Measurements from ENCODE around the gene IFNA6.
"Not testable (repeated sequence)": the region's sequence is repeated elsewhere in the genome, so short reads cannot be mapped to it uniquely, and the experiment has no call there.

Gene IFNA6

DNA sequence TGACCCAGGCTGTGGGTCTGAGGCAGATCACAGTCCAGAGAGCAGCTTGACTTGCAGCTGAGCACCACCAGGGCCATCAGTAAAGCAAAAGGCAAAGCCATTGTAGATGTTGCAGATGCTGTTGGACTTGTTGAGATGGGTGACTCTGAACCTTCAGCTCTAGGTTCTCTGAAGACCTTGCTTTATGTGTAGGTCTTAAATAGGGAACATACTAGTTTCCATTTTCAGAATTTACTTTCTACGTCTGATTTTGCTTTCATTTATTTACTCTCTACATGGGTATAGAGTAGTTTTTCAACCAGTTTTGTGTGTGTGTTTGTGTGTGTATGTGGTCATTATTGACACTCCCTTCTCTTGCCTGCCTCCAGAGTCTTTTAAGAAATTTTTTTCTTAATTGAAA is at the start of gene IFNA6:
Gene IFNA6, minus strand, starts transcription at position 101 of the 400 bp plus-strand sequence. Its CDS starts 0 bp downstream, at position 101.
- Mint-ChIP-seq H3K27ac (no peak within 1 kb of the TSS), H3K27me3 (peaks cover 34% of the 10 kb centered on the region), H3K4me1 (no peaks in the 10 kb centered on the region), H3K36me3 (ENCODE audit: low read depth) (peaks cover 6% of the 10 kb centered on the region), H3K4me3 (no peak within 1 kb of the TSS), H3K9me3 (peaks cover 5% of the 10 kb centered on the region)
- DNase-seq, result no peak
- ATAC-seq, result no peak

DNA sequence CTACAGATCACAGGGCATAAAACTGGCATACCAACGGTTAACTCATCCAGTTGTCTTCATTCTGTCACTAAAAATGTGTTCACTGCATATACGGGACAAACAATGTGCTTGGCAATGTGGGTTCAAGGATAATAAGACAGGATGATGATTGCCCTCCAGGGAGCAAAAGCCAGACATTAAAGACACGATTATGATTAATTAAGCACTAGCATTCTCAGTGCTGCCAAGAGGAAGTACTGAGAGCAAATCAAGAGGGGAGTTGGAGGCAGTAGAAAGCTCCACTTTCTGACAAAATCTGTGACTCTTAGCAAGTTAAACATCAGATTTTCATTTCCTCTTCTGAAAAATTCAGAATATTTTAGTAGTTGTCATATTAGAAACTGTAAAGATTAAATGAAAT is 49.3 kb upstream of the IFNA6 start:
- H3K27ac Mint-ChIP-seq, result no peak overlapping the region
- no peak overlapping the region for H3K4me3 Mint-ChIP-seq
- no peak for DNase-seq
- H3K27me3 Mint-ChIP-seq, result peaks cover 66% of the 10 kb centered on the region
- no peak for ATAC-seq
- H3K4me1 Mint-ChIP-seq, result peaks cover 17% of the 10 kb centered on the region
- H3K9me3 Mint-ChIP-seq, result no peaks in the 10 kb centered on the region
- H3K36me3 Mint-ChIP-seq (ENCODE audit: low read depth), result no peaks in the 10 kb centered on the region

DNA sequence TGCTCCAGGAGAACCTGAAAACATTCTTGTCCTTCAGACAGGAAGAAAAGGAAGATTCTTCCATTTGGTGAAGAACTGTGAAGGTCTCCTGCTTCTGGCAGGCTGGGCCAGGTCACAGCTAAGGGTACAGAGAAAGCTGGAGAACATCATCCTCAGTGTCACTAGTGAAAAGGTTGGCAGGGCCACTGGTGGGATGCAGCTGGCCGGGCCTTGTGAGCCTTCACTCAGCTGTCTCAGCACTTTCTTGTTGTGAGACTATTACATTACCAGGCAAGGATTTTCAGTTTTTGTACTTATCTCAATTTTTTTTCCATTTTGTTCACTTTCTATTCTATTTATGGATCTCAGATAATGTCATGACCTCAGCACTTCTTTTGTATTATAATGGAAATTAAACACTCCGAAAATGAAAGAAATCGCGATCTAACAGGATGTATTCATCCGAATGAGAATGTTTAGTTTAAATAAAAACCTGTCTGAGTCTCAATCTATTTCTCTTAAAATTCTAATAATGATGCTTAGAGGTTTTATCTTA is 48.3 kb upstream of the IFNA6 start:
- Mint-ChIP-seq H3K4me1 (peaks cover 17% of the 10 kb centered on the region), H3K27ac (no peak overlapping the region), H3K9me3 (no peaks in the 10 kb centered on the region), H3K4me3 (no peak overlapping the region), H3K27me3 (peaks cover 61% of the 10 kb centered on the region), H3K36me3 (ENCODE audit: low read depth) (no peaks in the 10 kb centered on the region)
- no peak for DNase-seq
- ATAC-seq, result no peak

DNA sequence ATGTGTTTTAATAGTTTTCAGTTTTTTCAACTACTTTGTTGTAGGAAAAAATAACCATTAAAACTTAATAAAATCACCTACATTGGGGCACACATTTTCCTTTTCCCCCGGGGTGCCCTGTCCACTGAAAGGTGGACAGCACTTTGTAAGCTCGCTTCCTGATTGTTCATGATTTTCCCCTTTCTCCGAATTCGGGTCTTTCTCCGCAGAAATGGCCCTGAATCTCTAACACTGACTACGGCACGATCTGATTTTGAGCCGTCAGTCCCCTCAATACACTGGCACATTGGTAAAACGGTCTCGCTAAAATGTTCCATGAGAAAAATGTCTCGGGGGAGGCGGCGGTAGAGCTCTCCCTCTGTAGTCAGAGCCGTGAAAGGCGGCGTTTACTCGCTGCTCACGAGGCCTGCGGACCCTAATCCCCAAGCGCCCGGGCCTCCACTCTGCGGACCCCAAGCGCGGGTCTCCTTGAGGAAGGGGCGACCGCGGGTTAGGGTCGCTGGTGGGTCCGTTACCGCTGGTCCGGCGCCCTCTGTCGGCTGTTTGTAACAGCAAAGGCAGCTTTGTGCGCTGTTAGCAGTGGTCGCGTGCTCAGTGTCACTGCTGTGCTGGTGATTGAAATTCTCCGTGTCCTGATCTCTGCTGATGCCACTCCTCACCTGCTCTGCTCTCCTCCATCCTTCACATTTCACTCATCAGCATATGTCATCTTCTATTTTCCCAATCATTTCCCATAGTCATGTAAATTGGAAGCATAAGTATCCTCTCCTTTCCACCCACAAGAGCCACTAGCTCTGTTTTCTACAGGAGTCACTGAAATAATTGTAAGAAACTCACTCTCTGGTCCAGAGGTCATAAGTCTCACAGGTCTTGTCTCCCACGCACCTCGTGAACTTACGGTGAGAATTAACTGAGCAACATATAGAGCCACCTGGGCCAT is 45.4 kb upstream of the IFNA6 start:
- H3K27ac Mint-ChIP-seq, result peak overlapping the region; percentile 63
- DNase-seq, result peak; percentile 69
- peaks cover 58% of the 10 kb centered on the region for H3K27me3 Mint-ChIP-seq
- peak overlapping the region; percentile 57 for H3K4me3 Mint-ChIP-seq
- no peaks in the 10 kb centered on the region for H3K36me3 Mint-ChIP-seq (ENCODE audit: low read depth)
- peak; percentile 83 for ATAC-seq
- peaks cover 13% of the 10 kb centered on the region for H3K4me1 Mint-ChIP-seq
- H3K9me3 Mint-ChIP-seq, result no peaks in the 10 kb centered on the region

DNA sequence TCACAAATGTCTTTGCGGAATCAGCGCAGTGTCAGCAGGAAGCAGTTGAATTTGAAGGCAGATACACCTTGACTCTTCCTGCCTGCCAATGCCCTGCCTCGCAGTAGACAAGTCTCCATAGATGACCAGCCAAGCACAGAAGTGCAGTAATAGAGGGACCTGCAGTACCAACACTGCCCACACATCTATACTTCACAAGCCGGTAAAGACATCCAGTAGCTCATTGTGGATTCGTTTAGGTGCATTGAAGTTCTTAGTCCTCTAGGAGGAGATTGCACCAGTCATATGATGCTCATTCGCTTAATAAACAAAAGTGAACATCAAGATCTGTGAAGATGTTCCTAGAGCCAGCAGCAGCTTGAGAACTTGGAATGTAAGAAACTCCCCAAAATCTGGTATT is 41.6 kb upstream of the IFNA6 start:
- Mint-ChIP-seq H3K27ac (no peak overlapping the region), H3K4me1 (peaks cover 13% of the 10 kb centered on the region), H3K27me3 (peaks cover 57% of the 10 kb centered on the region), H3K9me3 (no peaks in the 10 kb centered on the region), H3K4me3 (no peak overlapping the region), H3K36me3 (ENCODE audit: low read depth) (no peaks in the 10 kb centered on the region)
- no peak for ATAC-seq
- DNase-seq, result no peak

DNA sequence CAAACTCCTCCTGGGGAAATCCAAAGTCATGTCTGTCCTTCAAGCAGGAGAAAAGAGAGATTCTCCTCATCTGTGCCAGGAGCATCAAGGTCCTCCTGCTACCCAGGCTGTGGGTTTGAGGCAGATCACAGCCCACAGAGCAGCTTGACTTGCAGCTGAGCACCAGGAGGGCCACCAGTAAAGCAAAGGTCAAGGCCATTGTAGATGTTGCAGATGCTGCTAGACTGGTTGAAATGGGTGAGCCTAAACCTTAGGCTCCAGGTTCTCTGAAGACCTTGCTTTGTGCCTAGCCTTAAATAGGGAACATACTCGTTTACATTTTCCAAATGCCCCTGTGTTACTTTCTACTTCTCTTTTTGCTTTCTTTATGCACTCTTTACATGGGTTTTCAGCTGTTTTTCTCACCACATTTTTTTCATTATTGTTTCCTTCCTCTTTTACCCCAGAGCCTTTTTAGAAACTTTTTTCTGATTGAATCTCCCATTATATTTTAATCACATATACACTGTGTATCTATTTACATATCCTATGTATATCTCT is 34.5 kb upstream of the IFNA6 start, which contains the start of gene IFNA2:
Gene IFNA2, minus strand, starts transcription at position 268 of the 540 bp plus-strand sequence. Its CDS starts 69 bp downstream, at position 199.
- Mint-ChIP-seq H3K36me3 (ENCODE audit: low read depth) (no peaks in the 10 kb centered on the region), H3K4me1 (peaks cover 9% of the 10 kb centered on the region), H3K27ac (no peak within 1 kb of the TSS), H3K9me3 (no peaks in the 10 kb centered on the region), H3K4me3 (no peak within 1 kb of the TSS), H3K27me3 (peaks cover 43% of the 10 kb centered on the region)
- DNase-seq (no peak), ATAC-seq (no peak)

DNA sequence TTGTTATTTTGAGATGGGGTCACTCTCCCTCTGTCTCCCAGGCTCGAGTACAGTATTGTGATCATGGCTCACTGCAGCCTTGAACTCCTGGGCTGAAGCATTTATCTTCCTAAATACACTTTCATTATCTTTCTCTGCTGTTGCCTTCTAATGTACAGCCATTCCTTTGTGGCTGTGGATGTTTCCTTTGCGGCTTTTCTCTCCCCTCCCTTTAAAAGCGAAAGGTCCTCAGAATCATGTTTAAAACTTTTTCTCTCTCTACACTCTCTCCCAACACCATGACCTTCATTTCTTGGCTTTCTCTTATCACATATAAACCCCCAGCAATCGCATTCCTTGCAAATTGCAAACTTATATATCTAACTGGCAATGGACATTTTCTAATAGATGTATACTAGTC is 32.9 kb upstream of the IFNA6 start:
- DNase-seq (no peak), ATAC-seq (no peak)
- Mint-ChIP-seq H3K27me3 (peaks cover 43% of the 10 kb centered on the region), H3K4me1 (peaks cover 9% of the 10 kb centered on the region), H3K27ac (no peak overlapping the region), H3K9me3 (no peaks in the 10 kb centered on the region), H3K36me3 (ENCODE audit: low read depth) (no peaks in the 10 kb centered on the region), H3K4me3 (no peak overlapping the region)

DNA sequence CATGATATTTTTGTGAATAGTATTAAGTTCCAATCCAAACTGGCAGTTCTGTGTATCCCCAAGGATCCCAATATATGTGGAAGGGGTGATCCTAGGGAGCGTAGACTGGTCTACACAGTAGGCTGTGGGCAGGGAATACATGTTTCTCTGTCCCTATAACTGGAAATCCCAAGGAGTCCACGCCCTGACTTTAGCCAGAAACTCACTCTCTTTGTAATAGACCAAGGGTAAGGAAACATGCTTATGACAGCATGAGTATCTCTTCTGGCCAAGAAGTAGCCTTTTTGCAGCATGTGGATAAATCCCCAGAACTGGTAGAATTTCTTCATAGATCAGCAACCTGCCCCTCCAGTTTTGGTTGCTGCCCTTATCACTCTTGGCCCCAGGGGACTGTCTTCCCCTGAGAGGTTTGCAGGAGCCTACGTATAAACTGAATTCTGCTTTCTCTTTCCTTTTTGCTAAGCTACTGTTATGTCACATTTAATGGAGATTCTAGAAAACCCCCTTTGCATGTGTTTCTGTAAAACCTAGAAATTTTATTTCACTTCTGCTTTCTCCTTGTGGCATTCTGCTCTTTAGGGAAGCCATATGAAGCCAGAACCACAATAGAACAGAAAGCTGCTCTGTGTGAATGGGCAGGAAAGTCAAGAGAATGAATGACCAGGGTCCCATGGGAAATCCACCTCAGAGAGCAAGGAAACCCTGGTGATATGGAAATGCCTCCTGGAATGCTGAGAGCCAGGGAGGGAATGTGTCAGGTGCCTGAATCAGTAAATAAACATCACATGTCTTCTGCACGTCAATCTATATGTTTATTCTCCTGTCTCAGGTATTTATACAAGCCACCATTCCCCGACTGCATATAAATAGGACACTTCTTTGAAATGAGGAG is 31.0 kb upstream of the IFNA6 start:
- Mint-ChIP-seq H3K4me1 (peaks cover 9% of the 10 kb centered on the region), H3K4me3 (peak overlapping the region; percentile 9), H3K9me3 (no peaks in the 10 kb centered on the region), H3K27me3 (peaks cover 32% of the 10 kb centered on the region), H3K36me3 (ENCODE audit: low read depth) (no peaks in the 10 kb centered on the region), H3K27ac (no peak overlapping the region)
- ATAC-seq, result peak; percentile 88
- DNase-seq, result no peak

DNA sequence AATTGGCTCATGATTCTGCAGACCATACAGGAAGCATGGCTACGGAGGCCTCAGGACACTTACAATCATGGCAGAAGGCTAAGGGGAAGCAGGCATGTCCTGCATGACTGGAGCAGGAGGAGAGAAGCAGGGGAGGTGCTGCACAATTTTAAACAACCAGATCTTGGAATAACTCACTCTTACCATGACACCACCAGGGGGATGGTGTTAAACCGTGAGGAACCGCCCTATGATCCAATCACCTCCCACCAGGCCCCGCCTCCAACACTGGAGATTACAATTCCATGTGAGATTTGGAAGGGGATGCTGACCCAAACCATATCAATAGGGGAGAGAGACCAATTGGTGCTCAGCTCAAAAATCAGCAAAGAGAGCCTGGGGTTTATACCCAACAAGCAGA is 20.8 kb upstream of the IFNA6 start:
- DNase-seq; H3K4me1 Mint-ChIP-seq; H3K27ac Mint-ChIP-seq; H3K4me3 Mint-ChIP-seq; H3K36me3 Mint-ChIP-seq (ENCODE audit: low read depth); H3K9me3 Mint-ChIP-seq; ATAC-seq: not testable (repeated sequence)
- H3K27me3 Mint-ChIP-seq, result peaks cover 17% of the 10 kb centered on the region

DNA sequence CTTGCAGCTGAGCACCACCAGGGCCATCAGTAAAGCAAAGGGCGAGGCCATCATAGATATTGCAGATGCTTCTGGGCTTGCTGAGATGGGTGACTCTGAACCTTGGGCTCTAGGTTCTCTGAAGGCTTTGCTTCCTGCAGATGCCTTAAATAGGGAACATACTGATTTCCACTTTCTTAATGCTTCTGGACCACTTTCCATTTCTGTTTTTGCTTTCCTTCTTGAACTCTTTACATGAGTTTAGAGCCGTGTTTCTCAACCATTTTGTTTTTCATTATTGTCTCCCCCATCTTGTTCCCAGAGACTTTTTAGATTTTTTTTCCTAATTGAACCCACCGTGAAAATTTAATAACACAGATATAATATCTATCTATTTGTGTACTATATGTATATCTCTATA is 17.3 kb upstream of the IFNA6 start, which contains the start of gene IFNA13:
Gene IFNA13, minus strand, starts transcription at position 101 of the 400 bp plus-strand sequence. Its CDS starts 47 bp downstream, at position 54.
- DNase-seq, result no peak
- H3K27me3 Mint-ChIP-seq, result peaks cover 15% of the 10 kb centered on the region
- no peak within 1 kb of the TSS for H3K27ac Mint-ChIP-seq
- no peaks in the 10 kb centered on the region for H3K36me3 Mint-ChIP-seq (ENCODE audit: low read depth)
- no peak within 1 kb of the TSS for H3K4me3 Mint-ChIP-seq
- no peak for ATAC-seq
- H3K9me3 Mint-ChIP-seq, result no peaks in the 10 kb centered on the region
- no peaks in the 10 kb centered on the region for H3K4me1 Mint-ChIP-seq

DNA sequence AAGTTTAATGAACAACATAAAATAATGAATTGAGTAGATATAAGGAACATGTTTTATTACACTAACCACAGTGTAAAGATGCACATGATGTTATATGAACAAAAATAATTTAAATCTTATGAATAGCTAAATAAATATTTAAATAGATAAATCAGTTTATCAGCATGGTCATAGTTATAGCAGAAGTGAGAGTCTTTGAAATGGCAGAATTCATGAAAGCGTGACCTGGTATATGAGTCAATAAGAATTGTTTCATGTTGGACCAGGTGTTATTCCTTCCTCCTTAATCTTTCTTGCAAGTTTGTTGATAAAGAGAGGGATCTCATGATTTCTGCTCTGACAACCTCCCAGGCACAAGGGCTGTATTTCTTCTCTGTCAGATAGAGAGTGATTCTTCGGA is 16.5 kb upstream of the IFNA6 start:
- ATAC-seq; H3K27ac Mint-ChIP-seq; H3K9me3 Mint-ChIP-seq; DNase-seq; H3K4me3 Mint-ChIP-seq; H3K4me1 Mint-ChIP-seq; H3K36me3 Mint-ChIP-seq (ENCODE audit: low read depth): not testable (repeated sequence)
- H3K27me3 Mint-ChIP-seq, result peaks cover 13% of the 10 kb centered on the region

DNA sequence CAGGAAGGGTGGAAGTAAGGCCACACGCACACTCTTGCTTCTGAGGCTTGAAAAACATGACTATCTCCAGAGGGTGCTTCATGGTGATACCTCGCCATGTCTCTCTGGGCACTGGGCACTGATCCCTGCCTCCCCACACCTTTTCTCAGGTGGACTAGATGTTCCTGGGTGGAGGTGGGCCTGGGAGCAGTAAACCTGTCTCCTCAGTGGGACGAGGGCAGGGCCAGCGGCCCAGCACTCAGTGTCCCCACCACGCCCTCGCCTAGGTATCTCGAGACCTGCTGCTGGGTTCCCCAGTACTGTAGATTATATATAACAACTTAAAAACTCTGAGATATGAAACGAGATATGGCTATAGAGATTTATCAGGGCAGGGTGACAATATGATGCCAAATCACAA is 11.6 kb upstream of the IFNA6 start:
- Mint-ChIP-seq H3K9me3 (no peaks in the 10 kb centered on the region), H3K4me3 (no peak overlapping the region), H3K27me3 (peaks cover 8% of the 10 kb centered on the region), H3K27ac (no peak overlapping the region), H3K36me3 (ENCODE audit: low read depth) (no peaks in the 10 kb centered on the region), H3K4me1 (peaks cover 15% of the 10 kb centered on the region)
- no peak for DNase-seq
- ATAC-seq, result no peak

DNA sequence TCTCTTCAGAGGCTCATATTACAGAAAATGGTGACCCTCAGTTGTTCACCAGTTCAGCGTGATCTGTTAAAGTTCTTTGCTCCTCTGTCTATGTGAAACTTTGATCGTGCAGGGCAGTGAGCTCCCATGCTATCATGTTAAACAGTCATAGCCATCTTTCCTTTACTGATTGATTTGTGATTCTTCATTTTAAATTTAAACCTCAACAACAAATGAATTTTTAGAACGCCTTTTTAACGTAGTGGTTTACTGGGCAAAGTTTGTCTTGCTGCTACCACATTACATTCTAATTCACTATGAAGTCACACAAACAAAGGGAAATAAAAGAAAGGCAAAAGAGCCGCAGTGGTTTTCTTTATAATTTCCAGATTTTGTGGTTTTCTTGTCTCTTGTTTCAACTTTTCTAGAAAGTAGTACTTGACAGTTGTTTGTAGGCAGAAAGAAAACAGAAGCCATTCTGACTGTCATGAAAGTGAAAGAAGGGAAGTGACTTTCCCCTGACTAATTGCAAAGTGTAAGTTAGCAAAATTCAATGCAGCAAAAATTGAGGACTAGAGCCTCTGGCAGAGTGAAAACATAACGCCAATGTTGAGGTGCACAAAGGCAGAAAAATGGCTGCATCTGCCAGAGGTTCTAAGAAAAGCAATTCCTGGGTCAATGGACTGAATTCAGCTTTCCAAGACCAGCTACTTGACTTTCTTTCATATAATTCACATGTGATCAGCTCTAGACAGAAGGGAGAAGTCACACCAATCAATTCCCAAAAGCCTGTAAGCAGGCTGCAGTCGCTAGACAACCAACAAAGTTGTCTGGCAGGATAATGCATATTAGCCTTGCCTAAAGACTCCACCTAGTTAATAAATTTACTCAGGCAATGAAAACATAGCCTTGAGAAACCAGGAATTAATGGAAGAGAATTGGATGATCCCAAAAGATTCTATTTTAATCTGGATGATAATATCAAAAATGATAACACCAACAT is 7.1 kb upstream of the IFNA6 start:
- peak overlapping the region; percentile 59 for H3K27ac Mint-ChIP-seq
- peaks cover 19% of the 10 kb centered on the region for H3K4me1 Mint-ChIP-seq
- peaks cover 16% of the 10 kb centered on the region for H3K27me3 Mint-ChIP-seq
- peak; percentile 84 for ATAC-seq
- peak overlapping the region; percentile 58 for H3K4me3 Mint-ChIP-seq
- DNase-seq, result no peak
- peaks cover 5% of the 10 kb centered on the region for H3K9me3 Mint-ChIP-seq
- peaks cover 6% of the 10 kb centered on the region for H3K36me3 Mint-ChIP-seq (ENCODE audit: low read depth)
